HG02870 (cell line): ENCODE results near the gene CD40.

Source experiments
- ATAC-seq: cut with Tn5 transposase; IDR thresholded peaks from one replicate; pipeline ENCODE4 v1.9.1; 2021; ENCODE audit warnings: mild to moderate bottlenecking, moderate library complexity; ENCODE audit not compliant: unreplicated experiment

The CD40 gene

DNA sequence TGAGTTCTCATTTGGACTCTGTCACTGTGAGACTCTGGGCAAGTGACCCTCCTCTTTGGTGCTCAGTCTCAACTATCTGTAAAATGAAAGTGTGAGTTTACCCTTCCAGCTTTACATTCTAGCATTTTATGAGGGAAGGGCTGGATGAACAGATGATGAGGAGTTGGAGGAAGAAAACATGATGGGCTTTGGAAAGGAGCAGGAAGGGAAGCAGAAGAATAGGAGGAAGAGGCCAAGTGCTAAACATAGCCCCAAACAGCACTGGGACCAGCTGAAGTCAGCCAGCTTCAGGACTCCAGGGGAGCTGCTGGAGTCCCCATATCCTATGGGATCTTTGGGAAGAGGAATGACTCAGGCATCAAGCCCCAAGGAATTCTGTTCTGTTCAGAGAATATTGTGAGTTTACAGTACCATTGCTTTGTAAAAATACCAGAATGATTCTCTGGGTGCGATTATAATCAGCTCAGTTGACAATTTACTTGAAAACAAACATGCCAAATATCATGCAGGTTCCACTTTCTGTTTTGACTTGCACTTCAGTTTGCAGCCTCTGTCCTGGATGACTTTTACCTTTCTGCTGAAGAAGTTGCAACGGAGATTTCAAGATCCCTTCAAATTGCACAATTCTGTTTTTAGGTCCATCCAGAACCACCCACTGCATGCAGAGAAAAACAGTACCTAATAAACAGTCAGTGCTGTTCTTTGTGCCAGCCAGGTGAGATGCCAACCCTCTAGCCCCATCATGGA, 3.2 kb downstream of the CD40 start:
- no peak for ATAC-seq

DNA sequence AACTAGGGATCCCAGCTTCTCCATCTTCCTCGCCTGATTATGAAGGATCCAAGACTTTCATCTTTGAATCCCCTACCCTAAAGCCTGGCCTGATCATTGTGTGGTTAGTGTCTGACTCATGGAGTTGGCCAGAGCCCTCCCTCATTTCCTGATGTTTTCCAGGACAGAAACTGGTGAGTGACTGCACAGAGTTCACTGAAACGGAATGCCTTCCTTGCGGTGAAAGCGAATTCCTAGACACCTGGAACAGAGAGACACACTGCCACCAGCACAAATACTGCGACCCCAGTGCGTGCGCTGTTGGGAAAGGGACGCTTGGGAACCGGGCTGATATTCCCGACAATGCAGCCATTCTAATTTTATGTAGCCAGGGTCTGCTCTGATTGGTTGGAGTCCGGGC, 4.0 kb downstream of the CD40 start:
- ATAC-seq, result no peak

DNA sequence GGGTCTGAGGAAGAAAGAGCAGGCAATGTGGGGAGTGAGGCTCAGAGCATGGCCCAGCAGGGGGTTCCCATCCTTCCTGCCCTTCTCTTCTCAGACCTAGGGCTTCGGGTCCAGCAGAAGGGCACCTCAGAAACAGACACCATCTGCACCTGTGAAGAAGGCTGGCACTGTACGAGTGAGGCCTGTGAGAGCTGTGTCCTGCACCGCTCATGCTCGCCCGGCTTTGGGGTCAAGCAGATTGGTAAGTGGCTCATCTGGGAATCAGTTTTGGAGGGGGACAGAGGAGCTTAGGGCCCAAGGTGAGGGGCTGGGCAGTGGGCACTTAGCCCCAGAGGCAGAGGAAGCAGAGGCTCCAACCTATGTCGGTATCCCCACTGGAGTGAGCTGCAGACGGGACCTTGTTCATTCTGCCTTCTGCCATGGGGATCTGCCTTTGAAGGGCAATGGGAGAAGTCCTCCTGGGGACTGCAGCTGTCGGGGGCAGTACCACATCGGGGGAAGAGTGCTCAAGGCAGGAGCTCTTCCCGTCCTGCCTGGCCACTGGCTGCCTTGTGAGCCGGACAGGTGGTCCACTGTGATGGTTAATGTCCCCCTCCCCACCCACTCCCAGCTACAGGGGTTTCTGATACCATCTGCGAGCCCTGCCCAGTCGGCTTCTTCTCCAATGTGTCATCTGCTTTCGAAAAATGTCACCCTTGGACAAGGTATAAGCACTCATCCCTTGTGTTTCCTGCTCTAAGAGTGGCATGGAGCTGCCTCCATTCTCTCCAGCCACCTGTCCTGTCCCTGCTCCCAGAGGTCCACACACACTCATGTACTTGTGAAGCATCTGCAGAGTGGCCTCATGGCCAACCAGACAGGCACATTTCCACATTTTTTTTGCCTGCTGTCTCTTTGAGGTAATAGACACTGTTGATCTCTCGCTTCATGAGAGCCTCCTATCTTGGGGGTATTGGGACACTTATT, 4.7 kb downstream of the CD40 start:
- ATAC-seq, result no peak

DNA sequence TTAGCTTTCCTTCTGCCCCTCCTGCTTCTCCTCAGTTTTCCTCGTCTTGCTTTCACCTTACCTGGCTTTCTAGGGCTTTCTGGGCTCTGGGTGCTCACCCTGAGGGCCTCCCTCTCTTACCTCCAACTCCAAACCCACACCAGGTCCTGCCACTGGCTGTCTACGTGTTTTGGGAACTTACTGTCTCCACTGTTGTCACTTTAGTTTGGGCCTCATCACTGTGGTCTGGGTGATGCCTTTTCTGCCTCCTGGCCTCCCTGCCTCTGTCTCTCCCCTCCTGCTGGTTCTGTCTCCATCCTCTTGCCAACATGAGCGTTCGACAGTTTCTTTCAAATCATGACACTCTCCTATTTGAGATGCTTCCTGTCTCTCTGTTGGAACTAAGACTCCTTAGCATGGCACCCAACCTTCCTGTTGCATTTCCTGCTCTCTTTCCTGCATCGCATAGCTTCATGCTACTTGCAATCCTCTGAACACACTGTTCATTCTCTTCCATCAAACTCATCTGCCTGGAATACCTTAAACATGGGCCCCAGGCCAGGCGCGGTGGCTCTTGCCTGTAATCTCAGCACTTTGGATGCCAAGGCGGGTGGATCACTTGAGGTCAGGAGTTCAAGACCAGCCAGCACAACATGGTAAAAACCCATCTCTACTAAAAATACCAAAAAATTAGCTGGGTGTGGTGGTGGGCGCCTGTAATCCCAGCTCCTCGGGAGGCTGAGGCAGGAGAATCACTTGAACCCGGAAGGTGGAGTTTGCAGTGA, 5.5 kb downstream of the CD40 start:
- ATAC-seq, result no peak

DNA sequence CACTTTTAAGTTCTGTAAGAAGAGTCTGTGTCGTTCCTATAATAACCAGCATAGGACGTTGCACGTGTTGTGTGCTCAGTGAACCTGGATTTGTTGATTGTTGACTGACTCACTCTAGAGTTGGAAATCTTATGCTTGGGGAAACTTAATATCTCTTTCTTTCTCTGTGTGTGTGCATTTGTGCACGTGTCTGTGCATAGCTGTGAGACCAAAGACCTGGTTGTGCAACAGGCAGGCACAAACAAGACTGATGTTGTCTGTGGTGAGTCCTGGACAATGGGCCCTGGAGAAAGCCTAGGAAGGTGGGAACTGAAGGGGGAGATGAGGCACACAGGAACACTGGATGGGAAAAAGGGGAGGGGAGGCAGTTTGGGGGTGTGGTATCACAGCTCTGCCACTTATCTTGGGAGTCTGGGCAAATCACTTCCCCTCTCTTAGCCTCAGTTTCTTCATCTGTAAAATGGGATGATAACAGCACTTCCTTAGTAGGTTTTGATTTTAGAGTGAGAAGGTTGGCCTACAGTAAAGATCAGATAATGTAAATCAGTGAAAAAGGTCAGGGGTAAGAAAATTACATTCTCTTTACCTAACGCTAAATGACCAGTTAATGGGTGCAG, 8.4 kb downstream of the CD40 start:
- ATAC-seq, result no peak

DNA sequence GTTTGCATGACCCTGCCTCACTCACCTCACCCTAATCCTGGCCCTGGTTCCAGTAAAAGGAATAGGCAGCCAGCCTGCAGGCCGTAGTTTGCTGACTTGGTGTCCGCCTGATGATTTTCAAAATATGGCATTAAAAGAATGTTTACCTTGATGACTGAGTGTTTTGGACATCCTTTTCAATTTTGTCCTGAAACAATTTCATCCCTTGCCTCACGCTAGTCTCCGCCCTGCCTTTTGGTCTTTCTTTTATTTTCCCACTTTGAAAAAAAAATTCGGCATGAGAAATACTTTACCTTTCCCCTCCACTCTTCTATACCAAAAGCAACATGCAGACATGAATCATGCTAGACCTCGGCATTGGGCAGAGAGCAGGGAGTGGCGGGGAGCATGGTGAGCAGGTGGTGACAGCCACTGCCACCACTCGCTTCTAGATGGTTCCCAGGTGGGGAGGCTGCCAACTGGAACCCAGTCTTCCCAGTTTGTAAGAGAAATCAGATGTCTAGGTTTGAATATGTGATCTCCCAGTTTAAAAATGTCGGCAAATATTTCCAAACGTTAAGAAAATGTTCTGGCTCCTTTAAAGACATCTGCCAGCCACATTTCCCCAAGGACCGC, 9.4 kb downstream of the CD40 start:
- ATAC-seq, result no peak

DNA sequence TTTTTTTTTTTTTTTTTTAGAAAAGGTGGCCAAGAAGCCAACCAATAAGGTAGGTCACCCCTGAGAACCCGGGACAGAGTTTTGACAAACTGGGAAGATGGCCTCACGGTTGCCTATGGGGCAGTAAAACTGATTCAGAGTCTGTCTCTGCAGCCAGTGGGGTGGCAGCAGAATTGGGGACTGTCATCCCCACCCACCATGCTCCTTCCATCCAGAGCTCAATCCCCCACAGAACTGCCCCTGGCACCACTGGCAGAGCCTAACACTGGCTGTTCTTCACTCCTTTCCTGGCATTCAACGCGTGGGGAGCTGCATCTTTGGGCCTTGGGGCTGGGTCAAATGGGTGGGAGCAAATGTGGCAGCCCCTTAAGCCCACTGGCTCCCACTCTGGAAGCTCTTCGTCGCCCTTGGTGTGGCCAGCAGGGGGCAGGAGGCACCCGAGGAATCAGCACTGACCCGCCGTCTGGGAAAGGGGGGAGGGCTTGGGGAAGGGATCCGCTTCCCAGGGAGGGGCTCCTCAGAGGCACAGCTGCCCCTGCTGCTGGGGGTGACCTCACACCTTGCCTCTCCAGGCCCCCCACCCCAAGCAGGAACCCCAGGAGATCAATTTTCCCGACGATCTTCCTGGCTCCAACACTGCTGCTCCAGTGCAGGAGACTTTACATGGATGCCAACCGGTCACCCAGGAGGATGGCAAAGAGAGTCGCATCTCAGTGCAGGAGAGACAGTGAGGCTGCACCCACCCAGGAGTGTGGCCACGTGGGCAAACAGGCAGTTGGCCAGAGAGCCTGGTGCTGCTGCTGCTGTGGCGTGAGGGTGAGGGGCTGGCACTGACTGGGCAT, 10.4 kb downstream of the CD40 start:
- no peak for ATAC-seq

DNA sequence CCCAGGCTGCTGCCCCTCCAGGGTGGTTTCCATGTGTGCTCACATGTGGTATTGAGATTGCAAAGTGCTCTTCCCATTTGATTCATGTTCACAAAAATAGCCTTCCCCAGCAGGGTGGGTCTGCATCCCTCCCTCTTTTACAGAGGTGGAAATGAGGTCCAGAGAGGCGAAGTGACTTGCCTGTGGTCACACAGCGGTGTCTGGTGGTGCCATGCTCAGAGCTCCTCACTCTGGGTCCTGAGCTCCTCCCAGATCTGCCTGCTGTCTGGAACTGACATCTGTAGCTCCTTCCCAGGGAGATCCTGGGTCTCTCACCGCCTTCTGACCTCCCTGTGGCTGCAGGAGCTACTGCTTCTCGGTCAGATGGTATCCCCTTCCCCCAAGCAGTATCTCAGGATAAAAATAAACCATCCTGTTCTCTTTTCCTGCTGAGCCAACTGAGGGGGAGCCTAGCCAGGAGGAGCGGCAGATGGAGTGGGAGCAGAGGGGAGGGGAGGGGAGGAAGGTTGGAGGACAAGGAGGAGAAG, 11.9 kb downstream of the CD40 start:
- ATAC-seq, result no peak

DNA sequence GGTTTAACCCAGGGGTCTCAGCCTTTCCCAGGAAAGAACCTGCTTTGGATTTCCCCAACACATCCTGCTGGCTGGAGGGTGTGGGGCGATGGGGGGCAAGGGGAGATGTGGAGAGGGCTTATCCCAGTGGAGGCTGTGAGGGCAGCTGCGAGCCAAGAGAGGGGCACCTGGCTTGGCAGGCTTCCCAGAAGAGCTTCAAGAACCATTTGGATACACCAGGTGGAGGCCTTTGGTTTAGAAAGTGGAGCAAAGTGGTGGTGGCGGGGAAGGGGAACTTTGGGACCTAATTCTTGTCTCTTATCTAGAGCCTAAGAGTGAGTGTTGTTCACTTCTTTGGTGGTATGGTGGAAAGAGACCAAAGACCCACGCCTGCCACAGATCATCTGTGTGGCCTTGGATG, 12.4 kb downstream of the CD40 start:
- ATAC-seq, result no peak

DNA sequence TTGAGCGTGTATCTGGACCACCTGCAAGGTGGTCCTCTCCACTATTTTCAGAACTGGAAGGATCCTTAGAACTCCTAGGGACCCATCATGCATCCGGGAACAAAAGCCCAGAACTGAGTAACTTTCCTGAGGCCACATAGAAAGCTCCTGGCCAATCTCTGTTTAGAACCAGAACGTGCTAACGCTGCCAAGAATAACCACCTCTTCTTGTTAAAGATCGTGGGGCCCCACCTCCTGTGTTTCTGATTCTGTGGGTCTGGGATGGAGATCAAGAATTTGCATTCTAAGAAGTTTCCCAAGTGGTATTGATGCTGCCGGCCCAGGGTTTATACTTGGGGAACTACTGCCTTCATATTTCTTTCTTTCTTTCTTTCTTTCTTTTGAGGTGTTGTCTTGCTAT, 13.3 kb downstream of the CD40 start:
- no peak for ATAC-seq

DNA sequence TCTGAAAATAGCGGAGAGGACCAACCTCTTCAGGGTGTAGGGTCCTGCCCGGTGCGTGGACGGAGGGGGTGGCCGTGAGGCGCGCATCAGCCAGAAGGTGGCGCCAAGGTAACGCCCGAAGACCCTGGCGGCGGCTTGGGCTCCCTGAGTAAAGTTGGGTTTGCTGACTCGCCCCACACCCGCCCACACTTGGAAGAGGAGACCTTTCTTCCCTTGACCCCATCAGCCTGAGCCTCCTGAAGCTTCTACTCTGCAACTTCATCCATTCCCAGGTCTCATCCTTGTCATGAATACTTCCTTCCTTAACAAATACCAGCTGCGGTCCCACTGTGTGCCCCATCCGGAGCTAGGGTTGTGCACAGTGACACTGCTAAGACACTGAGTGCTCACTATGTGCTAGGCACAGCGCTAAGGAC, 14.6 kb downstream of the CD40 start:
- no peak for ATAC-seq

DNA sequence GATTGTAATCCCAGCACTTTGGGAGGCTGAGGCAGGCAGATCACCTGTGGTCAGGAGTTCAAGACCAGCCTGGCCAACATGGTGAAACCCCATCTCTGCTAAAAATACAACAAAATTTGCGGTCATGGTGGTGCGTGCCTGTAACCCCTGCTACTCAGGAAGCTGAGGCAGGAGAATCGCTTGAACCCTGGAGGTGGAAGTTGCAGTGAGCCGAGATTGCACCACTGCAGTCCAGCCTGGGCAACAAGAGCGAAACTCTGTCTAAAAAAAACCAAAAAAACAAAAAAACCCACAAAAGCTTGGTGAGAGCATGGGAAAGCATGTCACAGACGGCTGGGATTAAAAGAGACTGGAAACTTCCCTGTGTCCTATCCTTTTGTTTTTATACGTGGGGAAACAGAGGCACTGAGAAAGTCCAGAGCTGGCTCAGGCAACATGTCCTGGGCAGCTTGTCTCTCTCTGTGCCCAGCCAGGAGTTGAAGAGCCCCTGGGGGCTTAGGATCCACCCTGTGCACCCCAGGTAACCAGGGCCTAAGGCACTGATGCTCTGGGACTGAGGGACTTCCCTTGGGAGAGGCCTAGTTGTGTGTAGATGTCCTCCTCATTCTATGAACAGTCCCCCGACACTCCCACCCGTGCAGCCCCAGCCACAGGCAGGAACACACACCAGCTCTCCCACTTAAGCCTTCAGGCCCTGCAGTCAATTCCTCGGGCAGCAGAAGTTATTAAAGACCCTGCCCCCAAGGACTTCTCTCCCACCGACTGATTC, 16.0 kb downstream of the CD40 start:
- ATAC-seq, result no peak

DNA sequence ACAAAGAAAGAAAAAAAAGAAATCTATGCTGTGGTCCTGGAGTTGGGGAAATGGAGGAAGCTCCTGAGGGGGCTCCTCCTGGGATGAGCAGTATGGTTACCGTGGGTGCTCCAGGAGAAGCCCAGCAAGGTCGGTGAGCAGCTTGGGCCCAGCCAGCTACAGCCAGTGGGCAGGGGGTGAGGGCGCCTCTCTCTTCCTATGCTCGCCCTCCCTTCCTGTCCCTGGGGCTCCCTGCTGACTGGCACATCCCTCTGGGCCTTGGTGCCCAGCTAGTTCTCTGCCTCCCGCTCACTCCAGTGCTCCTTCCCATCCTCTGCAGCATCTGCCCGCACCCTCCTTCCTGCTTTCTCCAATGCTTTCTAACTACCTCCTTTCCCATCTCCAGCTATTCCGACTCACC, 16.6 kb downstream of the CD40 start:
- no peak for ATAC-seq

DNA sequence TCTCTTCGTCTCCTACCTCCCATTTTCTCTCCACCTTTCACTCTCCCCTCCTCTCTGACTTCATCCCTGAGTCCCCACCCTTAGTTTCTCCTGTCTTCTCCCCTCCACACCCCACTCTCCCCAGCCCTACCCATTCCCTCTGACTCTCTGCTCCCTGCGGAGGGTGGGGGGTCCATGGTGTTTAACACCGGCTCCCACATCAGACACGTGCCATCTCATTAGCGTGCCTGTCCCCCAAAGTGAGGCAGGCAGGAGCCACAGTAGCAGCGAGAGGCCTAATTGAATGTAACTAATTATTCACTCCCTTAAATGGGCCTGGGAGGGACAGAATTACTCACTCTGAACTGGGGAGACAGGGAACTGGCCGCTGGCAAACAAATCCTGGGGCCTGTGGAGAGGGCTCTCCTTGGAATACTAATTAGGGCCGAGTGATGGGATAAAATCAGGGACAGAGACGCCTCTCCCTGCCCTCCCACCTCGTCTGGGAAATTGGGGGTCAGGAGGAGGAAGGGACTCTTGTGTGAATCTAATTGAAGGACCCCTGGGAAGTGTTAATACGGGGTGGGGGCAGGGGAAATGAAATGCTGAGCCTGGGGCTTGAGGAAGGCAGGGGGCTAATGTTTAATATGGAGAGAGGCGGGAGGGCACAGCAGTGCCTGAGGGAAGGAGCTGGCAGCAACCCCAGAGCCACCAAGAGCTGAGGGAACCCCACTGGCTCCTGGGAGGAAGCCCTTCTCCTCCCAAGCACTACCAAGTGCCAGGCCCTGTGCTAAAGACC, 17.9 kb downstream of the CD40 start:
- ATAC-seq, result no peak

DNA sequence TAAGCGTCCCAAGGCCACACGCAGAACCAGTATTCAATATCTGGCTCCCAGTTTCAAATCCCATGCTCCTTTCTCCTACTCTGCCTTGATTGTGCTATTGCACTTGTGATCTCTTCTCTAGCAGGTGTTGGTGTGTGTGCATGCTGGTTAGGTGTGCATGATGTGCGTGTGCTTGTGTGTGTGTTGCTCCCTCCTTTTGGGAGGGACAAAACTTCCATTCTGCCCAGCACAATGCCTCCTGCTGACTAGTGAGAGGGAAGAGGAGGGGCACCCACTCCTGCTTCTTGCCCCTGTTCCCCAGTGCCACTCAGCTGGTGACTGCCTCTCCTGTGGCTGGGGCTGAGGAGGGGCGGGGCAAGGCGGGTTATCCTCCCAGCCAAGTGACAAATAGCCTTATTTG, 19.7 kb downstream of the CD40 start:
- ATAC-seq, result no peak

DNA sequence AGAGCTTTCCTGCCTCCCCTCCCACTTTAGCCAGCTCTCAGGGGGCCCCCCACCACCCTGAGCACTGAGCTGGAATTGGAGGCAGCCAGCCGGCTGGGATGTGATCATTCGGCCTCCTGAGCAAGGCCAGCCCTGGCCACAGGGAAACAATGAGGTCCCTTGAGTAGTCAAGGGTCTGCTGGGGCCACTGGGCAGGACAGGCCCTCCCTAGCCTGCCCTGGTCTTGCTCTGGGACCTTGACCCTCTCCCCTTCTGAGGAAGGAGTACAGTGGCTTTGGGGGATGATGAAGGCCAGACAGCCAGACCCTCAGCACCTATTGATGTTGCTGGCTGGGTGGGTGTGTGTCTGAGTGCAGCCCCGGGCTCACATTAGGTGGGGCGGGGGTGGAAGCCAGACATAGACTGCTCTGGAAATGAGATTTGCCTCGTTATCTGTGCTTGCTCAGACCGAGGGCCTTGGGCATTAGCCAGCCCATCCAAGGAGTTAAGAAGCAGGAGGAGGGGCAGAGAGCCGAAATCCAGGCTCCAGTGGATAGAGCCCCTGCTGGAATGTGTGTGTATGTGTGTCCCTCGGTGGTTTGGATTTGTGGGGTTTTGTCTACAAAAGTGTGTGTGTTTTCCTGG, 21.3 kb downstream of the CD40 start:
- no peak for ATAC-seq

DNA sequence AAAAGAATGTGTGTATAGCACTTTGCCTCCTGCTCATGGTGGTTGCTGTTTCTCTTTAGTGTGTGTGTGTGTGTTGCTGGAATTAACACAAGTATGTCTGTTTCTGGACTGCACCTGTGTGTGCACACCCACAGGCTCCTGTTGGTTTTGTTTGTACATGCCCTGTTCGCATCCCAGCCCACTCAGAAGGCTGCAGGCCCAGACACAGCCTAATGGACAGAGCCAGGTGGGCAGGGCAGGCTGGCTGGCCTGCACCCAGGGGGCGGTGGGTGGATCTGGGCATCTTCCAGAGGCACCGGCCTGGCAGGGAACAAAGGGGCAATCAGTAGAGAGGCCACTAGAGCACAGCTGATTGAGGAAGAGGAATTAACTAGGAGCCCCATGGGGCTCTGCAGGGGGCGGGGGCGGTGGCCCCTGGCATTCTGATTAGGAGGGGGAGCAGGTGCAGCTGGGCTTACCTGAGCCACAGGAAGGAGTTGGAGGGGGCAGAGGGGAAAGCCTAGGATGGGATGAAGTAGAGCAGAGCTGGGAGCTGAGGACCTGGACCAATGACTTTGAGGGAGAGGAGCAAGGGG, 21.9 kb downstream of the CD40 start:
- no peak for ATAC-seq
